ENCODE results near the gene ZNF385C. TPM values are rescaled to one million over a fixed set of nuclear protein-coding genes. Genes with fewer than 3 reads are reported as not detected.

Gene ZNF385C
- total RNA-seq, 2 experiments from 2014 or later: 0.67 to 0.85 TPM

GRCh38 chr17:42127414-42127813 is 29.1 kb upstream of the ZNF385C start:
- Histone ChIP-seq H3K4me3 (ENCODE audit: low read depth, low read length, poor library complexity, severe bottlenecking) (no peak overlapping the region), H3K79me2 (ENCODE audit: insufficient read depth, low read depth, low read length) (peaks cover 18% of the 10 kb centered on the region), H3K36me3 (ENCODE audit: insufficient read depth, low read length) (peaks cover 78% of the 10 kb centered on the region), H2AFZ (ENCODE audit: low read length) (no peak overlapping the region), H3K4me1 (ENCODE audit: insufficient read depth, low read length, poor library complexity, severe bottlenecking) (peaks cover 19% of the 10 kb centered on the region), H3K9me3 (ENCODE audit: low read length) (no peaks in the 10 kb centered on the region), H3K4me2 (ENCODE audit: low read length) (no peak overlapping the region), H3K27ac (ENCODE audit: low read depth, low read length, poor library complexity, severe bottlenecking) (peak overlapping the region; percentile 18), H4K20me1 (ENCODE audit: insufficient read depth, low read length) (0 out of 2 replicates have a peak, but pooled peaks cover 4% of the 10 kb centered on the region), H3K9me2 (ENCODE audit: insufficient read depth, low read length) (no peaks in the 10 kb centered on the region)
- intact Hi-C loops (cut with micrococcal nuclease; ENCODE audit: unreplicated experiment): no loop called here
- ChIA-PET POLR2A (interaction anchor here (0.7 kb wide), 1 partner anchor 59 kb away, joined by 3 read pairs; no protein-coding TSS in a partner anchor), CTCF (ENCODE audit: unreplicated experiment) (no interaction called here)
- TF ChIP-seq EZH2phosphoT487 (IDR thresholded peaks at IDR 0.05; ENCODE audit: borderline replicate concordance, low read depth, low read length): no peak
- no peak for TF ChIP-seq CTCF (conservative IDR thresholded peaks at IDR 0.05; ENCODE audit: low read length)
- DNase-seq (ENCODE audit: low spot score): no peak
- no TSS peak for BruUV-seq (replicated peaks)

- Histone ChIP-seq H2AFZ (ENCODE audit: low read length) (no peak overlapping the region), H3K27ac (ENCODE audit: low read depth, low read length, poor library complexity, severe bottlenecking) (peak overlapping the region; percentile 18), H3K4me3 (ENCODE audit: low read depth, low read length, poor library complexity, severe bottlenecking) (no peak overlapping the region), H3K4me1 (ENCODE audit: insufficient read depth, low read length, poor library complexity, severe bottlenecking) (peaks cover 13% of the 10 kb centered on the region), H3K9me2 (ENCODE audit: insufficient read depth, low read length) (no peaks in the 10 kb centered on the region), H3K79me2 (ENCODE audit: insufficient read depth, low read depth, low read length) (peaks cover 13% of the 10 kb centered on the region), H4K20me1 (ENCODE audit: insufficient read depth, low read length) (no peaks in the 10 kb centered on the region), H3K36me3 (ENCODE audit: insufficient read depth, low read length) (peaks cover 78% of the 10 kb centered on the region), H3K4me2 (ENCODE audit: low read length) (no peak overlapping the region), H3K9me3 (ENCODE audit: low read length) (no peaks in the 10 kb centered on the region)
- no TSS peak for BruUV-seq (replicated peaks)
- ChIA-PET POLR2A (interaction anchor here (0.7 kb wide), 1 partner anchor 23 kb away, joined by 3 read pairs; no protein-coding TSS in a partner anchor), CTCF (ENCODE audit: unreplicated experiment) (no interaction called here)
- intact Hi-C loops (cut with micrococcal nuclease; ENCODE audit: unreplicated experiment): no loop called here
- no peak for DNase-seq (ENCODE audit: low spot score)
- TF ChIP-seq CTCF (conservative IDR thresholded peaks at IDR 0.05; ENCODE audit: low read length) (no peak), EZH2phosphoT487 (IDR thresholded peaks at IDR 0.05; ENCODE audit: borderline replicate concordance, low read depth, low read length) (no peak)
Observed at GRCh38 chr17:42126836-42127235, 28.6 kb upstream of the ZNF385C start.

- Histone ChIP-seq H3K4me3 (ENCODE audit: low read depth, low read length, poor library complexity, severe bottlenecking) (no peak overlapping the region), H2AFZ (ENCODE audit: low read length) (no peak overlapping the region), H3K4me2 (ENCODE audit: low read length) (no peak overlapping the region), H3K9me2 (ENCODE audit: insufficient read depth, low read length) (no peaks in the 10 kb centered on the region), H3K27ac (ENCODE audit: low read depth, low read length, poor library complexity, severe bottlenecking) (no peak overlapping the region), H3K79me2 (ENCODE audit: insufficient read depth, low read depth, low read length) (peaks cover under 1% of the 10 kb centered on the region; the same call in 1 of the 2 replicates), H3K9me3 (ENCODE audit: low read length) (no peaks in the 10 kb centered on the region), H4K20me1 (ENCODE audit: insufficient read depth, low read length) (no peaks in the 10 kb centered on the region), H3K36me3 (ENCODE audit: insufficient read depth, low read length) (peaks cover 68% of the 10 kb centered on the region), H3K4me1 (ENCODE audit: insufficient read depth, low read length, poor library complexity, severe bottlenecking) (peaks cover 6% of the 10 kb centered on the region)
- no TSS peak for BruUV-seq (replicated peaks)
- DNase-seq (ENCODE audit: low spot score): no peak
- TF ChIP-seq EZH2phosphoT487 (IDR thresholded peaks at IDR 0.05; ENCODE audit: borderline replicate concordance, low read depth, low read length): no peak
- no peak for TF ChIP-seq CTCF (conservative IDR thresholded peaks at IDR 0.05; ENCODE audit: low read length)
- ChIA-PET CTCF (ENCODE audit: unreplicated experiment) (no interaction called here), POLR2A (no interaction called here)
- intact Hi-C loops (cut with micrococcal nuclease; ENCODE audit: unreplicated experiment): no loop called here
Observed at GRCh38 chr17:42125565-42125964, 27.3 kb upstream of the ZNF385C start.

All from OCI-LY7 (cell line).